Neural progenitor cell (in vitro differentiated cells): Measurements from ENCODE around the gene CDH23. TPM values are rescaled to one million over a fixed set of nuclear protein-coding genes. Genes with fewer than 3 reads are reported as not detected.
A peak's percentile ranks its signal among the peaks of the same experiment; 100 is the strongest.

Experiments used
- DNase-seq: peaks from one replicate; pipeline ENCODE4 v3.0.0-alpha.2; 2016; ENCODE audit warnings: low spot score
- H2AFZ ChIP-seq: fragments of 200-600 bp; sonication (generic); replicated peaks from 2 replicates; pipeline ENCODE4 v1.6.1; 2016; ENCODE audit warnings: antibody characterized with exemption
- H3F3A ChIP-seq: fragments of 200-600 bp; sonication (generic); 2 replicates; pipeline ENCODE4 v1.6.1; 2016; ENCODE audit warnings: antibody characterized with exemption, low read depth
- H3K27ac ChIP-seq: fragments of 200-600 bp; sonication (generic); 2 replicates; pipeline ENCODE4 v1.5.1; 2016; ENCODE audit warnings: mild to moderate bottlenecking
- H3K27me3 ChIP-seq: fragments of 200-600 bp; sonication (generic); 2 replicates; pipeline ENCODE4 v1.6.1; 2016; ENCODE audit warnings: mild to moderate bottlenecking, moderate library complexity
- H3K36me3 ChIP-seq: fragments of 200-600 bp; sonication (generic); 2 replicates; pipeline ENCODE4 v1.5.1; 2016
- H3K4me1 ChIP-seq: fragments of 200-600 bp; sonication (generic); 2 replicates; pipeline ENCODE4 v1.6.1; 2016; ENCODE audit warnings: mixed run types
- H3K4me2 ChIP-seq: fragments of 200-600 bp; sonication (generic); 2 replicates; pipeline ENCODE4 v1.6.1; 2016
- H3K4me3 ChIP-seq: fragments of 200-600 bp; sonication (generic); 2 replicates; pipeline ENCODE4 v1.5.1; 2016
- H3K79me2 ChIP-seq: fragments of 200-600 bp; sonication (generic); 2 replicates; pipeline ENCODE4 v1.6.1; 2016; ENCODE audit warnings: low read depth
- H3K9ac ChIP-seq: fragments of 200-600 bp; sonication (generic); 2 replicates; pipeline ENCODE4 v1.6.1; 2016
- H3K9me3 ChIP-seq: fragments of 200-600 bp; sonication (generic); 2 replicates; pipeline ENCODE4 v1.5.1; 2016; ENCODE audit warnings: low read depth
- H4K20me1 ChIP-seq: fragments of 200-600 bp; sonication (generic); 2 replicates; pipeline ENCODE4 v1.6.1; 2016; ENCODE audit warnings: low read depth
- H3K27ac Mint-ChIP-seq: 3 replicates; pipeline ENCODE4 v1.8.0; 2021; ENCODE audit warnings: mixed read lengths
- H3K27me3 Mint-ChIP-seq: 2 replicates; pipeline ENCODE4 v1.8.0; 2022; ENCODE audit warnings: low read depth, mild to moderate bottlenecking, inconsistent platforms, moderate library complexity, mixed read lengths; ENCODE audit not compliant: insufficient read depth
- H3K36me3 Mint-ChIP-seq: 3 replicates; pipeline ENCODE4 v1.8.0; 2021; ENCODE audit warnings: mixed read lengths
- H3K4me1 Mint-ChIP-seq: 3 replicates; pipeline ENCODE4 v1.8.0; 2021; ENCODE audit warnings: mixed read lengths
- H3K4me3 Mint-ChIP-seq: 3 replicates; pipeline ENCODE4 v1.8.0; 2021; ENCODE audit warnings: mild to moderate bottlenecking, moderate library complexity, mixed read lengths
- H3K9me3 Mint-ChIP-seq: 3 replicates; pipeline ENCODE4 v1.8.0; 2020; ENCODE audit warnings: mixed read lengths
- CTCF ChIP-seq: fragments of 200-600 bp; sonication (generic); IDR thresholded peaks from 2 replicates; pipeline ENCODE4 v1.5.1; 2017; ENCODE audit warnings: antibody characterized with exemption, mild to moderate bottlenecking
- EZH2 ChIP-seq: fragments of 200-600 bp; sonication (generic); IDR thresholded peaks from 2 replicates; pipeline ENCODE4 v1.6.1; 2017; ENCODE audit warnings: antibody characterized with exemption, mild to moderate bottlenecking, moderate library complexity
- EZH2phosphoT487 ChIP-seq: fragments of 200-600 bp; sonication (generic); IDR thresholded peaks from 2 replicates; pipeline ENCODE4 v1.6.1; 2017; ENCODE audit warnings: antibody characterized with exemption
- total RNA-seq: library from RNA; depleted of rRNA; stranded (reverse); fragments of >200 nt; gene quantifications from 2 replicates; pipeline ENCODE4 v1.2.3, GENCODE V29; 2015; ENCODE audit warnings: low replicate concordance

CDH23 gene
- total RNA-seq, 1 donor from 2014 or later = 5.9 TPM

DNA sequence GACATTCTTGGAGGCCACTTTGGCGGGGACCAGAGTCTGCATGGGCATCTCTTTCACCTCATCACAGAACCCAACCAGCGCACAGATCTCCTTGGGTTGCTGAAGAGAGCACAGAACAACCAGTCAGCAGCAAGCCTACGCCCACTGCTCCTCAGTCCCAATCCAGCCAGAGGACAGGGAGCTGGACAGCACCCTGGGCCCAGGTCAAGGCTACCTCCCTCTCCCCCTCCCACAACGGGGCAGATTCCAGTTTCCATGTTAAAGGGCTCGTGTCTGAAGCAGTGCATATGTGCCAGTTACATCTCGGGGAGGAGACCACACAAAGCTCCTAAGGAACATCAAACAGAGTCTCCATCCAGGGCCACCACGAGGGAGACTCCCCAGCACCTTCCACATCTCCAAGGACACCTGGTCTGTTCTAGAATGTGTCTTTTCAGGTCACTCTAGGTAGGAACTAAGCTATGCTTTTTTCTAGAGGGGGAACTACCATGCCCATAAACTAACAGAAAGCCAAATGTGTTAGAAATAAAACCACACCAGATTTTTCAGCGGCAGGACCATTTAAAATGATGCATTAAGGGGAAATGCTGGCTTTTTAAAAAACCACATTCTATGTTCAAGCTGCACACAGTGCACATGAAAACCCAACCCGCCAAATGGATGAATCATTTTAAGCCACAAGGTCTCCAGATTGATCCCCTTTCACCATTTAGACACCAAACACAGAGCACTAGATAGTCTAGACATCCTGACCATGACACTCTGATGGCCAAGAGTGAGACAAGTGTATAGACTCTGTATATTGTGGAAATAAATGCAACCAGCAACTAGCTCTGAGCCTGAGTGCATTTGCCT, 425.4 kb downstream of the CDH23 start:
- no peak overlapping the region for H3K4me3 ChIP-seq
- H3K4me1 ChIP-seq = no peaks in the 10 kb centered on the region
- no peaks in the 10 kb centered on the region for H3K9me3 ChIP-seq
- peaks cover 40% of the 10 kb centered on the region for H3K36me3 Mint-ChIP-seq
- no peak overlapping the region for H3K4me2 ChIP-seq
- H2AFZ ChIP-seq = no peak overlapping the region
- peaks cover 13% of the 10 kb centered on the region for H4K20me1 ChIP-seq
- no peak overlapping the region for H3K4me3 Mint-ChIP-seq
- H3K4me1 Mint-ChIP-seq = no peaks in the 10 kb centered on the region
- no peak overlapping the region for H3K9ac ChIP-seq
- H3K27ac ChIP-seq = no peak overlapping the region
- no peaks in the 10 kb centered on the region for H3K79me2 ChIP-seq
- H3K36me3 ChIP-seq = no peaks in the 10 kb centered on the region
- H3K27me3 ChIP-seq = no peaks in the 10 kb centered on the region
- H3K27ac Mint-ChIP-seq = peak overlapping the region; percentile 17
- H3K9me3 Mint-ChIP-seq = no peaks in the 10 kb centered on the region
- no peak for TF ChIP-seq EZH2phosphoT487
- no peak for TF ChIP-seq EZH2
- TF ChIP-seq CTCF = no peak
- H3K27me3 Mint-ChIP-seq = no peaks in the 10 kb centered on the region
- no peak for DNase-seq
- no peaks in the 10 kb centered on the region for H3F3A ChIP-seq

DNA sequence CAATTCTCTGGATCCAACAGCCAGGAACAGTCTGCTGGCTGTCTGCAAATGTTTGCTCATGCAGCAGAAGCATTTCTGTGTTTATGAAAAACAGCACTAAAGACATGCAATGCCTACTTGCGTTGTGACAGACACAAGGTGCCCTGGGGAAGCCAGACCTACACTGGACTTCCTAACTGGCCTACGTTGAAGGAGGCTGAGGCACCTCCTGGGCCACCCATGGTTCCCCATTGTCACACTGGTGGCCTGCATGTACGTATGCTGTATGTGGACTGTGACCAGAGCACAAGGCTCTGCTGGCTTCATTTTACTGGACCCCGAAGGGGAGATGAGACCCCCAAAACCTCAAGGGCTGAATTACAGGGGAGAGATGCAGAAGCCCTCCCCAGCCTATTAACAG, 426.6 kb downstream of the CDH23 start:
- Histone ChIP-seq H3K4me2 (no peak overlapping the region), H3K79me2 (no peaks in the 10 kb centered on the region), H3F3A (no peaks in the 10 kb centered on the region), H2AFZ (no peak overlapping the region), H3K4me1 (no peaks in the 10 kb centered on the region), H3K36me3 (no peaks in the 10 kb centered on the region), H3K4me3 (no peak overlapping the region), H3K9ac (no peak overlapping the region), H3K9me3 (no peaks in the 10 kb centered on the region), H4K20me1 (peaks cover 18% of the 10 kb centered on the region), H3K27me3 (no peaks in the 10 kb centered on the region), H3K27ac (no peak overlapping the region)
- TF ChIP-seq EZH2phosphoT487 (no peak), CTCF (no peak), EZH2 (no peak)
- H3K27me3 Mint-ChIP-seq = no peaks in the 10 kb centered on the region
- DNase-seq = no peak
- H3K4me1 Mint-ChIP-seq = no peaks in the 10 kb centered on the region
- no peak overlapping the region for H3K27ac Mint-ChIP-seq
- H3K4me3 Mint-ChIP-seq = no peak overlapping the region
- peaks cover 39% of the 10 kb centered on the region for H3K36me3 Mint-ChIP-seq
- no peaks in the 10 kb centered on the region for H3K9me3 Mint-ChIP-seq

- Histone ChIP-seq H3K4me1 (no peaks in the 10 kb centered on the region), H3K4me2 (no peak overlapping the region), H3K27ac (no peak overlapping the region), H3F3A (no peaks in the 10 kb centered on the region), H3K36me3 (no peaks in the 10 kb centered on the region), H3K27me3 (no peaks in the 10 kb centered on the region), H3K4me3 (no peak overlapping the region), H3K79me2 (no peaks in the 10 kb centered on the region), H3K9ac (no peak overlapping the region), H4K20me1 (peaks cover 22% of the 10 kb centered on the region), H2AFZ (no peak overlapping the region), H3K9me3 (no peaks in the 10 kb centered on the region)
- no peaks in the 10 kb centered on the region for H3K27me3 Mint-ChIP-seq
- TF ChIP-seq EZH2phosphoT487 = no peak
- H3K36me3 Mint-ChIP-seq = peaks cover 42% of the 10 kb centered on the region
- no peak overlapping the region for H3K27ac Mint-ChIP-seq
- no peaks in the 10 kb centered on the region for H3K9me3 Mint-ChIP-seq
- H3K4me1 Mint-ChIP-seq = no peaks in the 10 kb centered on the region
- no peak for DNase-seq
- H3K4me3 Mint-ChIP-seq = no peak overlapping the region
Measured at GRCh38 chr10:71824333-71824732, 427.6 kb downstream of the CDH23 start.

DNA sequence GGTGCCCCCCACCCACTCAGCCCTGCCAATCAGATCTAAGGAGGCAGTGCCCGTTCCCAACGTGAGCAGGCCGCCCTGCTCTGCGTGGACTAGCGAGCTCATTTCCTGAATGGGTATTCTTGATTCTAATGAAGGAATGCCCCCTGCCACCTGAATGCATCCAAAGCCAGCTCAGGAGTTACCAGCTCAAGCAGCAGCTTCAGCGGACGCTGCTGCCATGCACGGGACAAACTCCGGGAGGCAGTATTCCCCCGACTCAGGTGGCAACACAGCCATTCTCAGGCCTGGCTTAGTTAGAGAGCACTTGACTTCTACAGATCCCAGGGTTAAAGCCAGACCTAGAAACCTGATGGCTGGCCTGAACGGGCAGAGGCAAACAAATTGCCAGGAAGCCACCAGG, 428.5 kb downstream of the CDH23 start:
- no peak overlapping the region for H3K27ac ChIP-seq
- TF ChIP-seq EZH2phosphoT487 (no peak), CTCF (no peak), EZH2 (no peak)
- H2AFZ ChIP-seq = no peak overlapping the region
- H3K27me3 Mint-ChIP-seq = peaks cover 2% of the 10 kb centered on the region
- H3K4me1 Mint-ChIP-seq = no peaks in the 10 kb centered on the region
- H3K9ac ChIP-seq = no peak overlapping the region
- no peaks in the 10 kb centered on the region for H3K79me2 ChIP-seq
- H3K27me3 ChIP-seq = no peaks in the 10 kb centered on the region
- no peaks in the 10 kb centered on the region for H3K36me3 ChIP-seq
- no peak overlapping the region for H3K4me2 ChIP-seq
- H3K4me3 Mint-ChIP-seq = no peak overlapping the region
- H4K20me1 ChIP-seq = peaks cover 22% of the 10 kb centered on the region
- no peak overlapping the region for H3K27ac Mint-ChIP-seq
- H3F3A ChIP-seq = no peaks in the 10 kb centered on the region
- no peak for DNase-seq
- no peaks in the 10 kb centered on the region for H3K9me3 ChIP-seq
- H3K4me3 ChIP-seq = no peak overlapping the region
- no peaks in the 10 kb centered on the region for H3K4me1 ChIP-seq
- peaks cover 43% of the 10 kb centered on the region for H3K36me3 Mint-ChIP-seq
- H3K9me3 Mint-ChIP-seq = no peaks in the 10 kb centered on the region
